WTC11 (cell line): ENCODE measurements around the gene SOX18. TPM values are rescaled to one million over a fixed set of nuclear protein-coding genes. Genes with fewer than 3 reads are reported as not detected.

ENCODE experiments used
- CBFB ChIP-seq: sonication (generic); formaldehyde crosslinking; IDR thresholded peaks from 2 replicates; pipeline ENCODE4 v1.8.1; 2022; ENCODE audit warnings: mild to moderate bottlenecking, low read depth, missing genetic modification reagents
- CREM ChIP-seq: sonication (generic); formaldehyde crosslinking; IDR thresholded peaks from 2 replicates; pipeline ENCODE4 v1.8.1; 2022; ENCODE audit warnings: mild to moderate bottlenecking, missing genetic modification reagents, moderate library complexity
- EMX1 ChIP-seq: fragments of 250-450 bp; sonication (Bioruptor Pico); IDR thresholded peaks from 2 replicates; pipeline ENCODE4 v1.8.0; 2021; ENCODE audit warnings: mild to moderate bottlenecking
- FOXK1 ChIP-seq: sonication (generic); formaldehyde crosslinking; IDR thresholded peaks from 2 replicates; pipeline ENCODE4 v1.8.0; 2022; ENCODE audit warnings: mild to moderate bottlenecking, moderate library complexity, missing genetic modification reagents
- IRF2 ChIP-seq: sonication (generic); formaldehyde crosslinking; IDR thresholded peaks from 2 replicates; pipeline ENCODE4 v1.8.0; 2022; ENCODE audit warnings: low read depth, missing genetic modification reagents, borderline replicate concordance
- JAZF1 ChIP-seq: fragments of 250-450 bp; sonication (Bioruptor Pico); IDR thresholded peaks from 2 replicates; pipeline ENCODE4 v1.9.0; 2021; ENCODE audit warnings: moderate library complexity, mild to moderate bottlenecking, inconsistent platforms
- JUN ChIP-seq: sonication (generic); formaldehyde crosslinking; IDR thresholded peaks from 2 replicates; pipeline ENCODE4 v1.8.0; 2023; ENCODE audit warnings: mild to moderate bottlenecking, missing genetic modification reagents
- SOX15 ChIP-seq: fragments of 250-450 bp; sonication (Bioruptor Pico); IDR thresholded peaks from 2 replicates; pipeline ENCODE4 v1.9.0; 2021; ENCODE audit warnings: mild to moderate bottlenecking
- TCF7 ChIP-seq: sonication (generic); formaldehyde crosslinking; IDR thresholded peaks from 2 replicates; pipeline ENCODE4 v1.8.0; 2022; ENCODE audit warnings: mild to moderate bottlenecking, low read depth, missing genetic modification reagents, moderate library complexity
- ZBTB21 ChIP-seq: sonication (generic); formaldehyde crosslinking; IDR thresholded peaks from 2 replicates; pipeline ENCODE4 v1.8.1; 2023; ENCODE audit warnings: mild to moderate bottlenecking, missing genetic modification reagents, borderline replicate concordance
- ZNF121 ChIP-seq: sonication (generic); formaldehyde crosslinking; IDR thresholded peaks from 2 replicates; pipeline ENCODE4 v1.8.0; 2023; ENCODE audit warnings: missing genetic modification reagents
- ZNF416 ChIP-seq: fragments of 250-450 bp; sonication (Bioruptor Pico); IDR thresholded peaks from 2 replicates; pipeline ENCODE4 v1.9.0; 2021; ENCODE audit warnings: mild to moderate bottlenecking, inconsistent platforms
- total RNA-seq: library from RNA; stranded (reverse); gene quantifications from 3 replicates; pipeline ENCODE4 v1.2.3, GENCODE V29; 2021
- TF ChIP-seq, protein P1 (sequence below): sonication (generic); formaldehyde crosslinking; IDR thresholded peaks from 2 replicates; pipeline ENCODE4 v1.8.1; 2023; ENCODE audit warnings: mild to moderate bottlenecking, moderate library complexity, missing genetic modification reagents
- TF ChIP-seq, protein P2 (sequence below): fragments of 250-450 bp; sonication (Bioruptor Pico); IDR thresholded peaks from 2 replicates; pipeline ENCODE4 v1.9.0; 2021; ENCODE audit warnings: mild to moderate bottlenecking
- TF ChIP-seq, protein P3 (sequence below): sonication (generic); formaldehyde crosslinking; IDR thresholded peaks from 2 replicates; pipeline ENCODE4 v1.8.0; 2022; ENCODE audit warnings: mild to moderate bottlenecking, missing genetic modification reagents
- TF ChIP-seq, protein P4 (sequence below): sonication (generic); formaldehyde crosslinking; IDR thresholded peaks from 2 replicates; pipeline ENCODE4 v1.8.1; 2022; ENCODE audit warnings: low read depth, mild to moderate bottlenecking, moderate library complexity, missing genetic modification reagents, borderline replicate concordance
- TF ChIP-seq, protein P5 (sequence below): sonication (generic); formaldehyde crosslinking; IDR thresholded peaks from 2 replicates; pipeline ENCODE4 v1.8.1; 2022; ENCODE audit warnings: mild to moderate bottlenecking, moderate library complexity, missing genetic modification reagents
- TF ChIP-seq, protein P6 (sequence below): sonication (generic); formaldehyde crosslinking; IDR thresholded peaks from 2 replicates; pipeline ENCODE4 v1.8.1; 2023; ENCODE audit warnings: mild to moderate bottlenecking, missing genetic modification reagents
- TF ChIP-seq, protein P7 (sequence below): sonication (generic); formaldehyde crosslinking; IDR thresholded peaks from 2 replicates; pipeline ENCODE4 v1.8.0; 2022; ENCODE audit warnings: mild to moderate bottlenecking, missing genetic modification reagents
- TF ChIP-seq, protein P8 (sequence below): sonication (generic); formaldehyde crosslinking; IDR thresholded peaks from 2 replicates; pipeline ENCODE4 v1.8.1; 2022; ENCODE audit warnings: missing genetic modification reagents, borderline replicate concordance
- TF ChIP-seq, protein P9 (sequence below): fragments of 250-450 bp; sonication (Bioruptor Pico); IDR thresholded peaks from 2 replicates; pipeline ENCODE4 v1.8.0; 2021; ENCODE audit warnings: mild to moderate bottlenecking
- TF ChIP-seq, protein P10 (sequence below): fragments of 250-450 bp; sonication (Bioruptor Pico); IDR thresholded peaks from 2 replicates; pipeline ENCODE4 v2.1.2; 2022; ENCODE audit warnings: mild to moderate bottlenecking, moderate library complexity

The SOX18 gene
- total RNA-seq, 1 experiment from 2014 or later = 0.81 TPM

DNA sequence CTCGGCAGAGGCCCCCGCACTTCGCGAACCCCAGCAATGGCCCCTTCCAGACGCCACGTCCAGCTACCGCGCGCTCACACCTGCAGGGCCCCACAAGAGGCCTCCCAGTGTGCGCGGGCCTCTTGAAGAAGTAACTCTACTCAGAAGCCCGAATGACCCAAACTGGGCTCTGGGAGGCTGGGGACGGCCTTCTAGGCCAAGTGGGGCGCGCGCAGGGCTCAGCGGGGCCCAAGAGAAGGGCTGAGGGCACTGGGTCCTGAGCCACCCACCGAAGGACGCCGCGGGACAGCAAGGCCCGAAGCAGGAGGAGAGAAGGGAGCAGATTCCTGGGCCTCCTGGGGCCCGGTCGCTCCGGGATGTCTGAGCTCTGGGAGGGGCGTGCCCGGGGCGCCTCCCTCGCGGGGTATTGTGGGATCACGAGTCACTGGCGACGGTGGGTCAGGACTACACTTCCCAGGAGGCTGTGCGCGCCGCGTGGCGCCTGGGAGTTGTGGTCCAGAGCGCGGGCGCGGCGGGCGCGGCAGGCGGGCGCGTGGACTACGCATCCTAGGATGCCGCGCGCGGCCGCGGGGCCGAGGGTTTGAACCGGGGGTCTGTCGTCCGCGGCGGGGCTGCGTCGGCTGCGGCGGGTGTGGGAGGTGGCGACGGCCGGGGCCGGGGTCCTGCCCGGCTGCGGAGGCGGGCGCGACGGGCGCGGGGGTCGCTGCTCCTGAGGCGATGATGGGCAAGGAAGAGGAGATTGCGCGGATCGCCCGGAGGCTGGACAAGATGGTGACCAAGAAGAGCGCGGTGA, 13.4 kb upstream of the SOX18 start, which contains the start of gene TCEA2 (continued):
- TF ChIP-seq, protein P1, sequence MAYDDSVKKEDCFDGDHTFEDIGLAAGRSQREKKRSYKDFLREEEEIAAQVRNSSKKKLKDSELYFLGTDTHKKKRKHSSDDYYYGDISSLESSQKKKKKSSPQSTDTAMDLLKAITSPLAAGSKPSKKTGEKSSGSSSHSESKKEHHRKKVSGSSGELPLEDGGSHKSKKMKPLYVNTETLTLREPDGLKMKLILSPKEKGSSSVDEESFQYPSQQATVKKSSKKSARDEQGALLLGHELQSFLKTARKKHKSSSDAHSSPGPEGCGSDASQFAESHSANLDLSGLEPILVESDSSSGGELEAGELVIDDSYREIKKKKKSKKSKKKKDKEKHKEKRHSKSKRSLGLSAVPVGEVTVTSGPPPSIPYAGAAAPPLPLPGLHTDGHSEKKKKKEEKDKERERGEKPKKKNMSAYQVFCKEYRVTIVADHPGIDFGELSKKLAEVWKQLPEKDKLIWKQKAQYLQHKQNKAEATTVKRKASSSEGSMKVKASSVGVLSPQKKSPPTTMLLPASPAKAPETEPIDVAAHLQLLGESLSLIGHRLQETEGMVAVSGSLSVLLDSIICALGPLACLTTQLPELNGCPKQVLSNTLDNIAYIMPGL (CRISPR knock-in tag) = no peak
- TF ChIP-seq, protein P2, sequence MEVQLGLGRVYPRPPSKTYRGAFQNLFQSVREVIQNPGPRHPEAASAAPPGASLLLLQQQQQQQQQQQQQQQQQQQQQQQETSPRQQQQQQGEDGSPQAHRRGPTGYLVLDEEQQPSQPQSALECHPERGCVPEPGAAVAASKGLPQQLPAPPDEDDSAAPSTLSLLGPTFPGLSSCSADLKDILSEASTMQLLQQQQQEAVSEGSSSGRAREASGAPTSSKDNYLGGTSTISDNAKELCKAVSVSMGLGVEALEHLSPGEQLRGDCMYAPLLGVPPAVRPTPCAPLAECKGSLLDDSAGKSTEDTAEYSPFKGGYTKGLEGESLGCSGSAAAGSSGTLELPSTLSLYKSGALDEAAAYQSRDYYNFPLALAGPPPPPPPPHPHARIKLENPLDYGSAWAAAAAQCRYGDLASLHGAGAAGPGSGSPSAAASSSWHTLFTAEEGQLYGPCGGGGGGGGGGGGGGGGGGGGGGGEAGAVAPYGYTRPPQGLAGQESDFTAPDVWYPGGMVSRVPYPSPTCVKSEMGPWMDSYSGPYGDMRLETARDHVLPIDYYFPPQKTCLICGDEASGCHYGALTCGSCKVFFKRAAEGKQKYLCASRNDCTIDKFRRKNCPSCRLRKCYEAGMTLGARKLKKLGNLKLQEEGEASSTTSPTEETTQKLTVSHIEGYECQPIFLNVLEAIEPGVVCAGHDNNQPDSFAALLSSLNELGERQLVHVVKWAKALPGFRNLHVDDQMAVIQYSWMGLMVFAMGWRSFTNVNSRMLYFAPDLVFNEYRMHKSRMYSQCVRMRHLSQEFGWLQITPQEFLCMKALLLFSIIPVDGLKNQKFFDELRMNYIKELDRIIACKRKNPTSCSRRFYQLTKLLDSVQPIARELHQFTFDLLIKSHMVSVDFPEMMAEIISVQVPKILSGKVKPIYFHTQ (CRISPR knock-in tag) = no peak
- TF ChIP-seq SOX15 (CRISPR knock-in tag) (no peak), FOXK1 (peak; percentile 70; the same call in 1 of the 2 replicates), IRF2 (CRISPR knock-in tag) (no peak), ZBTB21 (CRISPR knock-in tag) (no peak), CBFB (CRISPR knock-in tag) (no peak), ZNF121 (CRISPR knock-in tag) (no peak), JUN (CRISPR knock-in tag) (no peak), CREM (CRISPR knock-in tag) (peak; percentile 49; the same call in 1 of the 2 replicates), ZNF416 (CRISPR knock-in tag) (no peak), TCF7 (CRISPR knock-in tag) (no peak), JAZF1 (CRISPR knock-in tag) (no peak), EMX1 (no peak)
- TF ChIP-seq, protein P3, sequence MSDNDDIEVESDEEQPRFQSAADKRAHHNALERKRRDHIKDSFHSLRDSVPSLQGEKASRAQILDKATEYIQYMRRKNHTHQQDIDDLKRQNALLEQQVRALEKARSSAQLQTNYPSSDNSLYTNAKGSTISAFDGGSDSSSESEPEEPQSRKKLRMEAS (CRISPR knock-in tag) = peak; percentile 31; the same call in 1 of the 2 replicates
- TF ChIP-seq, protein P4, sequence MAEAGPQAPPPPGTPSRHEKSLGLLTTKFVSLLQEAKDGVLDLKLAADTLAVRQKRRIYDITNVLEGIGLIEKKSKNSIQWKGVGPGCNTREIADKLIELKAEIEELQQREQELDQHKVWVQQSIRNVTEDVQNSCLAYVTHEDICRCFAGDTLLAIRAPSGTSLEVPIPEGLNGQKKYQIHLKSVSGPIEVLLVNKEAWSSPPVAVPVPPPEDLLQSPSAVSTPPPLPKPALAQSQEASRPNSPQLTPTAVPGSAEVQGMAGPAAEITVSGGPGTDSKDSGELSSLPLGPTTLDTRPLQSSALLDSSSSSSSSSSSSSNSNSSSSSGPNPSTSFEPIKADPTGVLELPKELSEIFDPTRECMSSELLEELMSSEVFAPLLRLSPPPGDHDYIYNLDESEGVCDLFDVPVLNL (CRISPR knock-in tag) = no peak
- TF ChIP-seq, protein P5, sequence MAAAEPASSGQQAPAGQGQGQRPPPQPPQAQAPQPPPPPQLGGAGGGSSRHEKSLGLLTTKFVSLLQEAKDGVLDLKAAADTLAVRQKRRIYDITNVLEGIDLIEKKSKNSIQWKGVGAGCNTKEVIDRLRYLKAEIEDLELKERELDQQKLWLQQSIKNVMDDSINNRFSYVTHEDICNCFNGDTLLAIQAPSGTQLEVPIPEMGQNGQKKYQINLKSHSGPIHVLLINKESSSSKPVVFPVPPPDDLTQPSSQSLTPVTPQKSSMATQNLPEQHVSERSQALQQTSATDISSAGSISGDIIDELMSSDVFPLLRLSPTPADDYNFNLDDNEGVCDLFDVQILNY = peak; percentile 76; the same call in 1 of the 2 replicates
- TF ChIP-seq, protein P6, sequence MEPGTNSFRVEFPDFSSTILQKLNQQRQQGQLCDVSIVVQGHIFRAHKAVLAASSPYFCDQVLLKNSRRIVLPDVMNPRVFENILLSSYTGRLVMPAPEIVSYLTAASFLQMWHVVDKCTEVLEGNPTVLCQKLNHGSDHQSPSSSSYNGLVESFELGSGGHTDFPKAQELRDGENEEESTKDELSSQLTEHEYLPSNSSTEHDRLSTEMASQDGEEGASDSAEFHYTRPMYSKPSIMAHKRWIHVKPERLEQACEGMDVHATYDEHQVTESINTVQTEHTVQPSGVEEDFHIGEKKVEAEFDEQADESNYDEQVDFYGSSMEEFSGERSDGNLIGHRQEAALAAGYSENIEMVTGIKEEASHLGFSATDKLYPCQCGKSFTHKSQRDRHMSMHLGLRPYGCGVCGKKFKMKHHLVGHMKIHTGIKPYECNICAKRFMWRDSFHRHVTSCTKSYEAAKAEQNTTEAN (CRISPR knock-in tag) = no peak
- TF ChIP-seq, protein P7, sequence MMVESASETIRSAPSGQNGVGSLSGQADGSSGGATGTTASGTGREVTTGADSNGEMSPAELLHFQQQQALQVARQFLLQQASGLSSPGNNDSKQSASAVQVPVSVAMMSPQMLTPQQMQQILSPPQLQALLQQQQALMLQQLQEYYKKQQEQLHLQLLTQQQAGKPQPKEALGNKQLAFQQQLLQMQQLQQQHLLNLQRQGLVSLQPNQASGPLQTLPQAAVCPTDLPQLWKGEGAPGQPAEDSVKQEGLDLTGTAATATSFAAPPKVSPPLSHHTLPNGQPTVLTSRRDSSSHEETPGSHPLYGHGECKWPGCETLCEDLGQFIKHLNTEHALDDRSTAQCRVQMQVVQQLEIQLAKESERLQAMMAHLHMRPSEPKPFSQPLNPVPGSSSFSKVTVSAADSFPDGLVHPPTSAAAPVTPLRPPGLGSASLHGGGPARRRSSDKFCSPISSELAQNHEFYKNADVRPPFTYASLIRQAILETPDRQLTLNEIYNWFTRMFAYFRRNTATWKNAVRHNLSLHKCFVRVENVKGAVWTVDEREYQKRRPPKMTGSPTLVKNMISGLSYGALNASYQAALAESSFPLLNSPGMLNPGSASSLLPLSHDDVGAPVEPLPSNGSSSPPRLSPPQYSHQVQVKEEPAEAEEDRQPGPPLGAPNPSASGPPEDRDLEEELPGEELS (CRISPR knock-in tag) = no peak
- TF ChIP-seq, protein P8, sequence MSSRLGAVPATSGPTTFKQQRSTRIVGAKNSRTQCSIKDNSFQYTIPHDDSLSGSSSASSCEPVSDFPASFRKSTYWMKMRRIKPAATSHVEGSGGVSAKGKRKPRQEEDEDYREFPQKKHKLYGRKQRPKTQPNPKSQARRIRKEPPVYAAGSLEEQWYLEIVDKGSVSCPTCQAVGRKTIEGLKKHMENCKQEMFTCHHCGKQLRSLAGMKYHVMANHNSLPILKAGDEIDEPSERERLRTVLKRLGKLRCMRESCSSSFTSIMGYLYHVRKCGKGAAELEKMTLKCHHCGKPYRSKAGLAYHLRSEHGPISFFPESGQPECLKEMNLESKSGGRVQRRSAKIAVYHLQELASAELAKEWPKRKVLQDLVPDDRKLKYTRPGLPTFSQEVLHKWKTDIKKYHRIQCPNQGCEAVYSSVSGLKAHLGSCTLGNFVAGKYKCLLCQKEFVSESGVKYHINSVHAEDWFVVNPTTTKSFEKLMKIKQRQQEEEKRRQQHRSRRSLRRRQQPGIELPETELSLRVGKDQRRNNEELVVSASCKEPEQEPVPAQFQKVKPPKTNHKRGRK (CRISPR knock-in tag) = no peak
- TF ChIP-seq, protein P9, sequence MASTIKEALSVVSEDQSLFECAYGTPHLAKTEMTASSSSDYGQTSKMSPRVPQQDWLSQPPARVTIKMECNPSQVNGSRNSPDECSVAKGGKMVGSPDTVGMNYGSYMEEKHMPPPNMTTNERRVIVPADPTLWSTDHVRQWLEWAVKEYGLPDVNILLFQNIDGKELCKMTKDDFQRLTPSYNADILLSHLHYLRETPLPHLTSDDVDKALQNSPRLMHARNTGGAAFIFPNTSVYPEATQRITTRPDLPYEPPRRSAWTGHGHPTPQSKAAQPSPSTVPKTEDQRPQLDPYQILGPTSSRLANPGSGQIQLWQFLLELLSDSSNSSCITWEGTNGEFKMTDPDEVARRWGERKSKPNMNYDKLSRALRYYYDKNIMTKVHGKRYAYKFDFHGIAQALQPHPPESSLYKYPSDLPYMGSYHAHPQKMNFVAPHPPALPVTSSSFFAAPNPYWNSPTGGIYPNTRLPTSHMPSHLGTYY (CRISPR knock-in tag) = no peak
- TF ChIP-seq, protein P10, sequence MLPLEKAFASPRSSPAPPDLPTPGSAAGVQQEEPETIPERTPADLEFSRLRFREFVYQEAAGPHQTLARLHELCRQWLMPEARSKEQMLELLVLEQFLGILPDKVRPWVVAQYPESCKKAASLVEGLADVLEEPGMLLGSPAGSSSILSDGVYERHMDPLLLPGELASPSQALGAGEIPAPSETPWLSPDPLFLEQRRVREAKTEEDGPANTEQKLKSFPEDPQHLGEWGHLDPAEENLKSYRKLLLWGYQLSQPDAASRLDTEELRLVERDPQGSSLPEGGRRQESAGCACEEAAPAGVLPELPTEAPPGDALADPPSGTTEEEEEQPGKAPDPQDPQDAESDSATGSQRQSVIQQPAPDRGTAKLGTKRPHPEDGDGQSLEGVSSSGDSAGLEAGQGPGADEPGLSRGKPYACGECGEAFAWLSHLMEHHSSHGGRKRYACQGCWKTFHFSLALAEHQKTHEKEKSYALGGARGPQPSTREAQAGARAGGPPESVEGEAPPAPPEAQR (CRISPR knock-in tag) = no peak
